ENCODE results near the gene SOX6. TPM values are rescaled to one million over a fixed set of nuclear protein-coding genes. Genes with fewer than 3 reads are reported as not detected.

Gene SOX6
- total and polyA plus RNA-seq, 2 of the 13 experiments (the other 11 are each of a cell fraction or from before 2014, with no cell fraction given) = 2.6 to 11.2 TPM

DNA sequence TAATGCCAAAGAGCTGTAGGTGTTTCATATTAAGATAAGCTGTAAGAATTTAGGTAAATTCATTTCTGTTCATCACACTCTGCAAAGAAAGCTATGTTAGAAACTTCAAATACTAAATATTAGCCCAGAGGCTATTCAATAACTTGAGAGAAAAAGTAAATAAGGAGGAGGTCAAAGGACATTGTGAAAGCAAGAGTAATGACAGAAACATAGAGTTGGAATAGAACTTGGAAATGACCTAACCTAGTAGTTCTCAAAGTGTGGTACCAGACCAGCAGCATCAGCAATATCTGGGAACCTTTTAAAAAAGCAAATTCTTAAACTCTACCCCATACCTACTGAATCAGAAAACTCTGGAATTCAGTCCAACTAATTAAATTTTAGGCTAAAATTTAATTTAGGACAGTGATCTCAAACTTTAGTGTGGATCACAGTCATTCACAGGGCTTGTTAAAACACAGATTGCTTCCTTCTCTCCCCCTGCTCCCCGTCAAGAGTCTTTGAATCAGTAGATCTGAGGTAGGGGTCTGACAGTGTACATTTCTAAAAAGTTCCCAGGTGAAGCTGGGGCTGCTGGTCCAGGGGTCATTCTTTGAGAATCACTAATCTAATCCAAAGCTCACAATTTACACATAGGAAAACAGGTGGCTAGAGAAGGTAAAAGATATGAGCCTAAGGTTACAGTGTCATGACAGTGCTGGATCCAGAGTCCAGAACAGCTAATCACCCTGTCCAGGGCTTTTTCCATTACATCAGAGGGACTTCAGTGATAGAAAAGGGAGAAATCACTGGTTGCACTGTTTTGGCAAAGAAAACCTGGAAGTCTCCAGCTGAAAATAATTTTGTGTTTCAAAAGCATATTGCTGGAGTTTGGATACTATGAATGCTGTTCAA is 241.1 kb downstream of the SOX6 start (continued):
- TF ChIP-seq, protein P1, sequence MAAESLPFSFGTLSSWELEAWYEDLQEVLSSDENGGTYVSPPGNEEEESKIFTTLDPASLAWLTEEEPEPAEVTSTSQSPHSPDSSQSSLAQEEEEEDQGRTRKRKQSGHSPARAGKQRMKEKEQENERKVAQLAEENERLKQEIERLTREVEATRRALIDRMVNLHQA (CRISPR knock-in tag; IDR thresholded peaks at IDR 0.05) = no peak
- no peak for TF ChIP-seq RBM39 (IDR thresholded peaks at IDR 0.05; ENCODE audit: low read depth, low read length, poor library complexity, severe bottlenecking)
- TF ChIP-seq, protein P2, sequence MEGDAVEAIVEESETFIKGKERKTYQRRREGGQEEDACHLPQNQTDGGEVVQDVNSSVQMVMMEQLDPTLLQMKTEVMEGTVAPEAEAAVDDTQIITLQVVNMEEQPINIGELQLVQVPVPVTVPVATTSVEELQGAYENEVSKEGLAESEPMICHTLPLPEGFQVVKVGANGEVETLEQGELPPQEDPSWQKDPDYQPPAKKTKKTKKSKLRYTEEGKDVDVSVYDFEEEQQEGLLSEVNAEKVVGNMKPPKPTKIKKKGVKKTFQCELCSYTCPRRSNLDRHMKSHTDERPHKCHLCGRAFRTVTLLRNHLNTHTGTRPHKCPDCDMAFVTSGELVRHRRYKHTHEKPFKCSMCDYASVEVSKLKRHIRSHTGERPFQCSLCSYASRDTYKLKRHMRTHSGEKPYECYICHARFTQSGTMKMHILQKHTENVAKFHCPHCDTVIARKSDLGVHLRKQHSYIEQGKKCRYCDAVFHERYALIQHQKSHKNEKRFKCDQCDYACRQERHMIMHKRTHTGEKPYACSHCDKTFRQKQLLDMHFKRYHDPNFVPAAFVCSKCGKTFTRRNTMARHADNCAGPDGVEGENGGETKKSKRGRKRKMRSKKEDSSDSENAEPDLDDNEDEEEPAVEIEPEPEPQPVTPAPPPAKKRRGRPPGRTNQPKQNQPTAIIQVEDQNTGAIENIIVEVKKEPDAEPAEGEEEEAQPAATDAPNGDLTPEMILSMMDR (CRISPR knock-in tag; IDR thresholded peaks at IDR 0.05) = no peak
- TF ChIP-seq ZBTB42 (CRISPR knock-in tag; IDR thresholded peaks at IDR 0.05) = no peak
- TF ChIP-seq, protein P3, sequence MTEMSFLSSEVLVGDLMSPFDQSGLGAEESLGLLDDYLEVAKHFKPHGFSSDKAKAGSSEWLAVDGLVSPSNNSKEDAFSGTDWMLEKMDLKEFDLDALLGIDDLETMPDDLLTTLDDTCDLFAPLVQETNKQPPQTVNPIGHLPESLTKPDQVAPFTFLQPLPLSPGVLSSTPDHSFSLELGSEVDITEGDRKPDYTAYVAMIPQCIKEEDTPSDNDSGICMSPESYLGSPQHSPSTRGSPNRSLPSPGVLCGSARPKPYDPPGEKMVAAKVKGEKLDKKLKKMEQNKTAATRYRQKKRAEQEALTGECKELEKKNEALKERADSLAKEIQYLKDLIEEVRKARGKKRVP (CRISPR knock-in tag; IDR thresholded peaks at IDR 0.05) = peak in 1 of 2 experiments; percentile 4; a peak in 1 of 4 replicates
- TF ChIP-seq KDM3A (CRISPR knock-in tag; IDR thresholded peaks at IDR 0.05; ENCODE audit: low read depth) = no peak
- TF ChIP-seq SIX4 (CRISPR knock-in tag; IDR thresholded peaks at IDR 0.05) = no peak
- TF ChIP-seq ZNF350 (CRISPR knock-in tag; IDR thresholded peaks at IDR 0.05; ENCODE audit: borderline replicate concordance, low read depth) = no peak
- no peak for TF ChIP-seq KMT2B (CRISPR knock-in tag; IDR thresholded peaks at IDR 0.05)
- TF ChIP-seq, protein P4, sequence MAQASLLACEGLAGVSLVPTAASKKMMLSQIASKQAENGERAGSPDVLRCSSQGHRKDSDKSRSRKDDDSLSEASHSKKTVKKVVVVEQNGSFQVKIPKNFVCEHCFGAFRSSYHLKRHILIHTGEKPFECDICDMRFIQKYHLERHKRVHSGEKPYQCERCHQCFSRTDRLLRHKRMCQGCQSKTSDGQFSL (CRISPR knock-in tag; IDR thresholded peaks at IDR 0.05) = no peak
- no peak for TF ChIP-seq HNRNPL (IDR thresholded peaks at IDR 0.05; ENCODE audit: low read depth, low read length)
- TF ChIP-seq ZNF567 (CRISPR knock-in tag; IDR thresholded peaks at IDR 0.05; ENCODE audit: borderline replicate concordance) = no peak
- TF ChIP-seq HDAC1 (CRISPR knock-in tag; IDR thresholded peaks at IDR 0.05) = peak; percentile 54; the same call in 1 of the 2 replicates
- TF ChIP-seq ARNTL (CRISPR knock-in tag; IDR thresholded peaks at IDR 0.05) = no peak
- TF ChIP-seq, protein P5, sequence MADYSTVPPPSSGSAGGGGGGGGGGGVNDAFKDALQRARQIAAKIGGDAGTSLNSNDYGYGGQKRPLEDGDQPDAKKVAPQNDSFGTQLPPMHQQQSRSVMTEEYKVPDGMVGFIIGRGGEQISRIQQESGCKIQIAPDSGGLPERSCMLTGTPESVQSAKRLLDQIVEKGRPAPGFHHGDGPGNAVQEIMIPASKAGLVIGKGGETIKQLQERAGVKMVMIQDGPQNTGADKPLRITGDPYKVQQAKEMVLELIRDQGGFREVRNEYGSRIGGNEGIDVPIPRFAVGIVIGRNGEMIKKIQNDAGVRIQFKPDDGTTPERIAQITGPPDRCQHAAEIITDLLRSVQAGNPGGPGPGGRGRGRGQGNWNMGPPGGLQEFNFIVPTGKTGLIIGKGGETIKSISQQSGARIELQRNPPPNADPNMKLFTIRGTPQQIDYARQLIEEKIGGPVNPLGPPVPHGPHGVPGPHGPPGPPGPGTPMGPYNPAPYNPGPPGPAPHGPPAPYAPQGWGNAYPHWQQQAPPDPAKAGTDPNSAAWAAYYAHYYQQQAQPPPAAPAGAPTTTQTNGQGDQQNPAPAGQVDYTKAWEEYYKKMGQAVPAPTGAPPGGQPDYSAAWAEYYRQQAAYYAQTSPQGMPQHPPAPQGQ (CRISPR knock-in tag; IDR thresholded peaks at IDR 0.05; ENCODE audit: borderline replicate concordance) = no peak
- no peak for TF ChIP-seq BRCA1 (CRISPR knock-in tag; IDR thresholded peaks at IDR 0.05)
- TF ChIP-seq ZNF841 (CRISPR knock-in tag; IDR thresholded peaks at IDR 0.05; ENCODE audit: borderline replicate concordance) = no peak
- TF ChIP-seq, protein P6, sequence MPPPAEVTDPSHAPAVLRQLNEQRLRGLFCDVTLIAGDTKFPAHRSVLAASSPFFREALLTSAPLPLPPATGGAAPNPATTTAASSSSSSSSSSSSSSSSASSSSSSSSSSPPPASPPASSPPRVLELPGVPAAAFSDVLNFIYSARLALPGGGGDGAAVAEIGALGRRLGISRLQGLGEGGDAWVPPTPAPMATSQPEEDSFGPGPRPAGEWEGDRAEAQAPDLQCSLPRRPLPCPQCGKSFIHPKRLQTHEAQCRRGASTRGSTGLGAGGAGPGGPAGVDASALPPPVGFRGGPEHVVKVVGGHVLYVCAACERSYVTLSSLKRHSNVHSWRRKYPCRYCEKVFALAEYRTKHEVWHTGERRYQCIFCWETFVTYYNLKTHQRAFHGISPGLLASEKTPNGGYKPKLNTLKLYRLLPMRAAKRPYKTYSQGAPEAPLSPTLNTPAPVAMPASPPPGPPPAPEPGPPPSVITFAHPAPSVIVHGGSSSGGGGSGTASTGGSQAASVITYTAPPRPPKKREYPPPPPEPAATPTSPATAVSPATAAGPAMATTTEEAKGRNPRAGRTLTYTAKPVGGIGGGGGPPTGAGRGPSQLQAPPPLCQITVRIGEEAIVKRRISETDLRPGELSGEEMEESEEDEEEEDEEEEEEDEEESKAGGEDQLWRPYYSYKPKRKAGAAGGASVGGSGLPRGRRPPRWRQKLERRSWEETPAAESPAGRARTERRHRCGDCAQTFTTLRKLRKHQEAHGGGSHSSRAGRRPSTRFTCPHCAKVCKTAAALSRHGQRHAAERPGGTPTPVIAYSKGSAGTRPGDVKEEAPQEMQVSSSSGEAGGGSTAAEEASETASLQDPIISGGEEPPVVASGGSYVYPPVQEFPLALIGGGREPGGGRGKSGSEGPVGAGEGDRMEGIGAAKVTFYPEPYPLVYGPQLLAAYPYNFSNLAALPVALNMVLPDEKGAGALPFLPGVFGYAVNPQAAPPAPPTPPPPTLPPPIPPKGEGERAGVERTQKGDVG (CRISPR knock-in tag; IDR thresholded peaks at IDR 0.05; ENCODE audit: borderline replicate concordance) = no peak
- TF ChIP-seq ZNF282 (IDR thresholded peaks at IDR 0.05; ENCODE audit: partially characterized antibody) = no peak
- no peak for TF ChIP-seq PHB2 (IDR thresholded peaks at IDR 0.05; ENCODE audit: partially characterized antibody)
